HG03066 (cell line): ENCODE measurements around the gene STAM.

ENCODE experiments used
- ATAC-seq: cut with Tn5 transposase; IDR thresholded peaks from one replicate; pipeline ENCODE4 v1.9.1; 2021; ENCODE audit warnings: low read depth; ENCODE audit not compliant: unreplicated experiment

Gene STAM

DNA sequence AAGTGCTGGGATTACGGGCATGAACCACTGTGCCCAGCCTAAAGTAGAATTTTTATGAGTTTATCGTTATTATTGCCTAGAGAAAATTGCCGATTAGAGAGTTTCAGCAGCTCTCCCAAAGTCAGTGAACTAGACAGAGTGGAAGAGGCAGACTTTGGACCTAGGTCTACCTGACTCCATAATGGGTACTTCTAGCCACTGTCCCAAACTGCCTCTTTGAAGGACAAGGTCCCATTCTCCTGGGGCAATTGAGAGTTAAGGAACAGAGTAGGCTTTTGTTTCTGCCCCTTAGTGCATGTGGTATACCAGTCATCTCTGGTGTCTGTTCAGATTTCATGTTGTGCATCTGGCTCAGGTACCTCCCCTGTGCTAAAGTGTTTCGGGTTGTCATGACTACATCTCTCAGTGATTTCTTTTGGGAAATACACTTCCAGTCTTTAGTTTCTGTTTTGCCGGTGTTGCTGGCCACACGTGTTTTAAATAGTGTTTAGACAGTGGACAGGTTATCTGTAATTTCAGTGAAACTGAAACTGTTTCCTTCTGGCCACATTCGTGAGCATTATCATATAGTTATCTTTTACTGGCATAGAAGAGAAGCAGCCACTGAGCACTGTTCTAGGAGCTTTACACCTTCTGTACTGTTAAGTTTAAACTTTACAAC lies 112.7 kb downstream of the STAM start:
- ATAC-seq = peak; percentile 94

- ATAC-seq = no peak
Observed at GRCh38 chr10:17758200-17758599, 114.2 kb downstream of the STAM start.

DNA sequence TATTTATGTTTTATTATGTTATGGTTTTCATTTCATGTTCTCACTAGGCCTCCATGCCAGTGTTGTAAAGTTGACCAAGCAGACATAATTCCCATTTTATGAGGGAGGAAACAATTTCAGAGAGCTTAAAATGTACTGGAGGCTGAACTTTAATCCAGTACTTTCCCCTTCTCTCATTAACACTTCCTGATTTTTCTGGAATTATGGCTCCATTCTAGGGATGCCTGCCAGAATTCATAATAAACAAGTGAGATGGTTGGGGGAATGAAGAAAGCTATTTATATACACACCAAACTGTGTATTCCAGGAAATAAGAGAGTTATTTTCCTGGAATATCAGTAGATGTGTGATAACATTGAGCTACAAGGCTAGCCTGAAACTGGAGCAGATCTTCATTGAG lies 114.9 kb downstream of the STAM start:
- ATAC-seq = no peak

- ATAC-seq = no peak
Observed at GRCh38 chr10:17764142-17764541, 120.2 kb downstream of the STAM start.

DNA sequence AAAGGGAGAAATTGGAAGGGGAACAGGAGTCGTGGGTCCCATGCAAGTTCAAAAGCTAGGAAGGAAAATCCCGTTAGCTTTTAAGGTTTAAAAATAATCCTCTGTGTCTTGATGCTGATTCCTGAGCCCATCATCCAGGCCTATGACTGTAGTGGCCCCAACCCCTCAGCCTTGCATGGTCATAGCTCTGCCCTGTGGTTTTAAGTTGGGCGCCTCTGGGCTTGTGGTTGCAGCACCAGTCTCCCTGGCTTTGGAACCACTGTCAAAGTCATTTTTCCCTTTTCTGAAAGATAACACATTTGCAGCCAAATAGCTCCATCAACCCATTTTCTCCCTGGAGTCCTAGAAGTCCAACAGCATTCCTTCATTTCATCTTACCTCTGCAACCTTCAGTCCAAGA lies 121.7 kb downstream of the STAM start:
- no peak for ATAC-seq
